ENCODE data around the gene MPO. TPM values are rescaled to one million over a fixed set of nuclear protein-coding genes. Genes with fewer than 3 reads are reported as not detected.

Gene MPO
- total RNA-seq, 1 donor from 2014 or later, result not detected

GRCh38 chr17:58229881-58230280 lies 50.9 kb downstream of the MPO start:
- CTCF ChIA-PET, result interaction anchor here (1.0 kb wide), 1 partner anchor 14 kb away, joined by 3 read pairs; no protein-coding TSS in a partner anchor
- H3K4me1 Mint-ChIP-seq, result peaks cover 30% of the 10 kb centered on the region
- peaks cover 6% of the 10 kb centered on the region for H3K27me3 Mint-ChIP-seq
- ATAC-seq (ENCODE audit: low read depth) (no peak), DNase-seq (no peak)
- H3K9me3 Mint-ChIP-seq, result no peaks in the 10 kb centered on the region
- no peaks in the 10 kb centered on the region for H3K36me3 Mint-ChIP-seq (ENCODE audit: low read depth)
- POLR2A ChIA-PET, result interaction anchor here (3.4 kb wide), 1 partner anchor 11 kb away, joined by 18 read pairs; the partner anchor contains the start of gene MKS1
- H3K4me3 Mint-ChIP-seq, result no peak overlapping the region
- no peak overlapping the region for H3K27ac Mint-ChIP-seq
- intact Hi-C loops (cut with micrococcal nuclease), result no loop called here
- TF ChIP-seq CTCF (IDR thresholded peaks at IDR 0.05), result no peak

DNA sequence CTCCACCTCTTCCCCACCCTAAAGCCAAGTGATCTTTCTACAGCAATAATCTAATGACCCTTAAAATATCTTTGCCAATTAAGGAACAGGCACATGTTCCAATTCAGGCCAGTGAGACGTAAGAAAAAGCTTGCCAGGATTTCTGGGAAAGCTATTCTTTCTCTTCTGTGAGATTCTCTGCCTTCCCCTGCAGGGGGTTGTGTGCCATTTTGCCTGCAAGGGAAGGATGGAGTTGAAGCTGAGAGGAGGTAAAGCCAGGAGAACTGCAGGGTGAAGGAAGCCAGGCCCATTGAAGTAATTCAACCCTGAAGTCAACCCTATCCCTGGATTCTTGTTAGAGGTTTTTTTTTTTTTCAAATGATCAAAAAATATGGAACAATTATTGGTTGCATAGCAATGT lies 51.4 kb downstream of the MPO start:
- TF ChIP-seq CTCF (IDR thresholded peaks at IDR 0.05), result no peak
- H3K27ac Mint-ChIP-seq, result no peak overlapping the region
- peaks cover 29% of the 10 kb centered on the region for H3K4me1 Mint-ChIP-seq
- no peak for ATAC-seq (ENCODE audit: low read depth)
- peaks cover 9% of the 10 kb centered on the region for H3K27me3 Mint-ChIP-seq
- ChIA-PET CTCF (no interaction called here), POLR2A (interaction anchor here (3.4 kb wide), 1 partner anchor 10 kb away, joined by 18 read pairs; the partner anchor contains the start of gene MKS1)
- H3K36me3 Mint-ChIP-seq (ENCODE audit: low read depth), result no peaks in the 10 kb centered on the region
- DNase-seq, result no peak
- intact Hi-C loops (cut with micrococcal nuclease), result no loop called here
- H3K4me3 Mint-ChIP-seq, result no peak overlapping the region
- H3K9me3 Mint-ChIP-seq, result no peaks in the 10 kb centered on the region

DNA sequence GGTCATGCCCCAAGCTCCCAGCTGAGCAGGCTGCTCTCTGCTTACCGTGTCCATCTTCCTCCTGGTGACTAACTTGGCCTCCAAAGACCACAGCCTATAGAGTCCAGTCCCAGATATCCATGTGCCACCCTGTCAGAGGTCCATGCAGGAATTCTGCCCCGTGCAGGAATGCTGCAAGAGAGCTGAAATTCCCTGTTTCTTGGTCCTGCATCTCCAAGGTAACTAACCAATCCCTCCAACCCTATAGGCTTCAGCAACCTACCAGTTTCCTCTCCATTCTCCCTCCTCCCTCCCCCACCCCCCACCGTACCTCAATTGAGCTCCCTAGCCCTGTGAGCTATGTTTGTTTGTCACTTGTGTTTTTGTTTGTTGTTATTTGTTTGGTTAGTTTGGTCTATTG lies 52.1 kb downstream of the MPO start:
- ChIA-PET CTCF (interaction anchor here (1.2 kb wide), 1 partner anchor 22 kb away, joined by 3 read pairs; no protein-coding TSS in a partner anchor), POLR2A (interaction anchor here (3.4 kb wide), 1 partner anchor 10 kb away, joined by 18 read pairs; the partner anchor contains the start of gene MKS1)
- Mint-ChIP-seq H3K4me1 (peaks cover 23% of the 10 kb centered on the region), H3K27ac (no peak overlapping the region), H3K4me3 (no peak overlapping the region), H3K36me3 (ENCODE audit: low read depth) (no peaks in the 10 kb centered on the region), H3K27me3 (peaks cover 12% of the 10 kb centered on the region), H3K9me3 (no peaks in the 10 kb centered on the region)
- DNase-seq (no peak), ATAC-seq (ENCODE audit: low read depth) (no peak)
- intact Hi-C loops (cut with micrococcal nuclease), result no loop called here
- TF ChIP-seq CTCF (IDR thresholded peaks at IDR 0.05), result no peak

DNA sequence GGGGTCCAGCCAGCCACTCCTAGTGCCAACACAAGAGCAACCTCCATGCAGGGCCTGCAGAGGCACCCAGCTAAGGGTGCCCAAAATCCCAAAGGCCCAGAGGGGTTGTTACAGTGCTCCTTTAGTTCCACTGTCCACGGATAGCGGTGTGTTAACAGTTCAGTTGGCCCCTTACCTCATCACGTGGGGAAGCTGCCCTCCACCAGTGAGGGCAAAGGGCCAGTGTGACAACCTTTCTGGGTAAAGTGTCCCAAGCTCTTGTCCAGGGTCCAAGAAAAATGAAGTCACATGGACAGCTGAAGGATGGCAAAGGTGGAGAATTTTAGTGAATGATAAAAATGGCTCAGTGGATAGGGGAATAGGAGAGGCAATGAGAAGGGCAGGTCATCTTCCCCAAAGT lies 53.0 kb downstream of the MPO start:
- no peak for ATAC-seq (ENCODE audit: low read depth)
- intact Hi-C loops (cut with micrococcal nuclease), result no loop called here
- ChIA-PET POLR2A (no interaction called here), CTCF (interaction anchor here (1.2 kb wide), 2 partner anchors 12 to 23 kb away, joined by 3 to 4 read pairs; no protein-coding TSS in a partner anchor)
- Mint-ChIP-seq H3K4me3 (no peak overlapping the region), H3K27ac (no peak overlapping the region), H3K27me3 (peaks cover 12% of the 10 kb centered on the region), H3K36me3 (ENCODE audit: low read depth) (no peaks in the 10 kb centered on the region), H3K4me1 (peaks cover 14% of the 10 kb centered on the region), H3K9me3 (no peaks in the 10 kb centered on the region)
- DNase-seq, result no peak
- no peak for TF ChIP-seq CTCF (IDR thresholded peaks at IDR 0.05)

DNA sequence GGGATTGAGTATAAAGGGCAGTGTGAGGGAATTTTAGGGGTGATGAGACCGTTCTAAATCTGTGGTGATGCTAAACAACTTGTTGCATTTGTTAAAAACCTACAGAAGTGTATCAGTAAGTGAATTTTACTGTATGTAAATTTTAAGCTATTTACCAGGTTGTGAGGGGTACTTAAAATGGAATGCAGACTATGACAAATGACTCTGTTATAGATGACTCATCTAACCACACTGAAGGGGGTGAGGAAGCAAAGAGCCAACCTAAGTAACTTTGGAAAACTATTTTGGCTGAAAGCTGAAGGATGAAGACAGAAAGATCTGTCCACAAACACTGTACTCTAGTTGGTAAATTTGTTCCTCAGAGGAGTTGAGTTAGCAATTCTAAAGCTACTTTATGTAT lies 56.4 kb downstream of the MPO start:
- no peak for TF ChIP-seq CTCF (IDR thresholded peaks at IDR 0.05)
- Mint-ChIP-seq H3K36me3 (ENCODE audit: low read depth) (peaks cover 2% of the 10 kb centered on the region), H3K27me3 (peaks cover 12% of the 10 kb centered on the region), H3K27ac (no peak overlapping the region), H3K4me1 (peaks cover 14% of the 10 kb centered on the region), H3K4me3 (no peak overlapping the region), H3K9me3 (no peaks in the 10 kb centered on the region)
- ChIA-PET CTCF (no interaction called here), POLR2A (no interaction called here)
- no peak for DNase-seq
- intact Hi-C loops (cut with micrococcal nuclease), result no loop called here
- no peak for ATAC-seq (ENCODE audit: low read depth)

Other genes starting within 250 kb of the MPO start
- 19.5 and 19.6 TPM in 2 replicates for gene DYNLL2, start 197.5 kb downstream of the MPO start, total RNA-seq
- gene OR4D1, start 132.6 kb downstream of the MPO start, total RNA-seq, result not detected in 2 replicates
- not detected in 2 replicates for gene OR4D2, start 114.0 kb downstream of the MPO start, total RNA-seq
- not detected in 2 replicates for gene EPX, start 88.2 kb downstream of the MPO start, total RNA-seq
- 16.0 and 17.3 TPM in 2 replicates for gene MKS1, start 61.7 kb downstream of the MPO start, total RNA-seq
- not detected in 2 replicates for gene LPO, start 42.4 kb downstream of the MPO start, total RNA-seq
- 16.7 and 22.5 TPM in 2 replicates for gene TSPOAP1, start 47.9 kb upstream of the MPO start, total RNA-seq
- 90.2 and 100 TPM in 2 replicates for gene SUPT4H1, start 71.3 kb upstream of the MPO start, total RNA-seq
- gene RNF43, start 136.6 kb upstream of the MPO start, total RNA-seq, result 1.5 and 2.1 TPM in 2 replicates
- 4.5 and 5.5 TPM in 2 replicates for gene HSF5, start 207.5 kb upstream of the MPO start, total RNA-seq
- gene MTMR4, start 233.7 kb upstream of the MPO start, total RNA-seq, result 109 and 112 TPM in 2 replicates

All from activated B cell treated with CpG ODN at 0.5 μM for 24 hours (primary cell).